Mucosa of descending colon (tissue), 3 donors: ENCODE measurements around the gene HEXIM2. TPM values are rescaled to one million over a fixed set of nuclear protein-coding genes. Genes with fewer than 3 reads are reported as not detected.
"Not testable (repeated sequence)": the region's sequence is repeated elsewhere in the genome, so short reads cannot be mapped to it uniquely, and the experiment has no call there.

Experiments used
- ATAC-seq: fragments of 200-7000 bp; cut with Tn5 transposase; one replicate; pipeline ENCODE4 v1.9.1; 2020; ENCODE audit warnings: mild to moderate bottlenecking, moderate library complexity
- DNase-seq, 3 donors: peaks; one replicate each; pipeline ENCODE4 v3.0.0-alpha.2; 2020
- H3K36me3 ChIP-seq: fragments of 200-600 bp; one replicate; pipeline ENCODE4 v1.8.0; 2021; ENCODE audit warnings: low read depth, mild to moderate bottlenecking
- H3K4me1 ChIP-seq: fragments of 200-600 bp; one replicate; pipeline ENCODE4 v1.8.0; 2021; ENCODE audit warnings: low read depth, mild to moderate bottlenecking
- H3K4me3 ChIP-seq: fragments of 200-600 bp; one replicate; pipeline ENCODE4 v1.8.0; 2021; ENCODE audit warnings: mild to moderate bottlenecking
- H3K9me3 ChIP-seq: fragments of 200-600 bp; one replicate; pipeline ENCODE4 v1.8.0; 2021; ENCODE audit warnings: mild to moderate bottlenecking
- CTCF ChIP-seq: fragments of 200-600 bp; IDR thresholded peaks from one replicate; pipeline ENCODE4 v1.8.0; 2022; ENCODE audit warnings: antibody characterized with exemption, mild to moderate bottlenecking
- intact Hi-C, 2 donors: fragments of 100-400 bp; cut with DNase I in 1 of 2; cut with micrococcal nuclease in 1 of 2; formaldehyde crosslinking; loops; one replicate each; pipeline versions ENCODE4 v1.11.0 to v1.11.1; 2022; cut with DNase I, micrococcal nuclease
- total RNA-seq, 3 donors: library from RNA; stranded (reverse); fragmentation: NEBNext Ultra II Directional in 2 of 3; extraction: Animal tissue kit (Norgen Biotek cat#: 25700) in 2 of 3; gene quantifications; one replicate each; pipeline versions ENCODE4 v1.2.1 to v1.2.4, GENCODE V29; 2021 to 2023
- donor health status: DM: no; HTN: no; CAD: no; lungs with moderate emphysema.
- donor health status: DM: no; HTN: no; CAD: no.
- donor health status: DM: no; HTN: yes; CAD: no.

HEXIM2 gene
- total RNA-seq, 3 donors from 2014 or later, result 3.9 to 9.6 (median 4.5) TPM

- Histone ChIP-seq H3K4me3 (no peak overlapping the region), H3K4me1 (peaks cover 52% of the 10 kb centered on the region), H3K9me3 (no peaks in the 10 kb centered on the region), H3K36me3 (peaks cover 4% of the 10 kb centered on the region)
- TF ChIP-seq CTCF, result no peak
- ATAC-seq (peak; percentile 79), DNase-seq (peak; percentile 75 to 87 (median 78))
- intact Hi-C loops, result no loop called here
Observed at GRCh38 chr17:45123930-45124796, 37.5 kb upstream of the HEXIM2 start.

- H3K36me3 ChIP-seq, H3K4me3 ChIP-seq, H3K9me3 ChIP-seq, DNase-seq, ATAC-seq, intact Hi-C loops: not testable (repeated sequence)
- H3K4me1 ChIP-seq, result peaks cover 58% of the 10 kb centered on the region
Observed at GRCh38 chr17:45124797-45125122, 36.9 kb upstream of the HEXIM2 start.

GRCh38 chr17:45125509-45125908 is 36.2 kb upstream of the HEXIM2 start:
- no peaks in the 10 kb centered on the region for H3K9me3 ChIP-seq
- DNase-seq (no peak), ATAC-seq (no peak)
- intact Hi-C loops, result no loop called here
- peaks cover 65% of the 10 kb centered on the region for H3K4me1 ChIP-seq
- H3K4me3 ChIP-seq, result no peak overlapping the region
- H3K36me3 ChIP-seq, result no peaks in the 10 kb centered on the region
- TF ChIP-seq CTCF, result no peak

GRCh38 chr17:45127207-45127547 is 34.5 kb upstream of the HEXIM2 start:
- no peak for TF ChIP-seq CTCF
- Histone ChIP-seq H3K4me3 (no peak overlapping the region), H3K4me1 (peaks cover 66% of the 10 kb centered on the region), H3K36me3 (no peaks in the 10 kb centered on the region), H3K9me3 (no peaks in the 10 kb centered on the region)
- DNase-seq (peak in 2 of 3 donors; percentile 62 to 70), ATAC-seq (peak; percentile 0)
- intact Hi-C loops, result no loop called here

GRCh38 chr17:45127548-45128300 is 34.0 kb upstream of the HEXIM2 start:
- ATAC-seq, result peak; percentile 47
- no peak for TF ChIP-seq CTCF
- Histone ChIP-seq H3K4me3 (no peak overlapping the region), H3K4me1 (peaks cover 60% of the 10 kb centered on the region), H3K36me3 (no peaks in the 10 kb centered on the region), H3K9me3 (no peaks in the 10 kb centered on the region)
- peak; percentile 90 to 91 (median 91) for DNase-seq
- intact Hi-C loops, result no loop called here

GRCh38 chr17:45128331-45128730 is 33.3 kb upstream of the HEXIM2 start:
- intact Hi-C loops, result no loop called here
- H3K4me3 ChIP-seq, result no peak overlapping the region
- no peaks in the 10 kb centered on the region for H3K36me3 ChIP-seq
- DNase-seq (no peak), ATAC-seq (no peak)
- H3K9me3 ChIP-seq, result no peaks in the 10 kb centered on the region
- peaks cover 60% of the 10 kb centered on the region for H3K4me1 ChIP-seq
- TF ChIP-seq CTCF, result no peak
